GM19397 (cell line): ENCODE results near the gene L1CAM.

ENCODE experiments used
- ATAC-seq: cut with Tn5 transposase; IDR thresholded peaks from one replicate; pipeline ENCODE4 v1.9.1; 2021; ENCODE audit warnings: mild to moderate bottlenecking, moderate library complexity; ENCODE audit not compliant: unreplicated experiment

Gene L1CAM

DNA sequence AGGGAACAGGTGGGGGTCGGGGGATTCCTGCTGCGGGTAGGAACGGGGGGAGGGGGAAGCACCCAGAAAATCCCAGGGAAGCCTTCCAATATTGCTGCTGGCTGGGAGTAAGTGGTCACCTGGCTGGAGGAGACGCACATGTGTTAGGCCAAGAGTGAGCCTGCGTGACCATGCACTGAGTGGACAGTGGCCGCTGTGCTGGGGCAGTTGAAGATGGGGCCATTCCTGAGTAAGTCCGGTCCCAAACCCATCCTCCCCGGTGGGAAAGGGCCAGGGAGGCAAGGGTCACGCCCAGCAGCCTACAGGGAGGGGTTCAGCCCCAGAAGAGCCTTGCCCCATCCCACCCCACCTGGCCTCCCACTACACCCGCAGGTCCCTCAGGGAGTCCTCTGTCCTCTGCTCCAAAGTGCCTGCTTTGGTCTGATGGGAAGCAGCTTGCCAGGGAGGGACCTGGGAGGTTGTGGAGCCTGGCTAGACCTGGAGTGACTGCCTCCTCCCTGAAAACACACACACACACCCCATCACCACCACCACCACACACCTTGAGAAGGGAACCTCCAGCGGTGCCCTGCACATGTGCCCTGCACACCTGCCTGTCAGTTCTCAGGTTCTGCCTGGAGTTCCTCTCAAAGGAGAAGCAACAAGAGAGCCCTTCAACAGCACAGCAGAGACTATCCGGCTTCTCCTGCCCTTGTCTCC, 6.1 kb downstream of the L1CAM start:
- no peak for ATAC-seq

DNA sequence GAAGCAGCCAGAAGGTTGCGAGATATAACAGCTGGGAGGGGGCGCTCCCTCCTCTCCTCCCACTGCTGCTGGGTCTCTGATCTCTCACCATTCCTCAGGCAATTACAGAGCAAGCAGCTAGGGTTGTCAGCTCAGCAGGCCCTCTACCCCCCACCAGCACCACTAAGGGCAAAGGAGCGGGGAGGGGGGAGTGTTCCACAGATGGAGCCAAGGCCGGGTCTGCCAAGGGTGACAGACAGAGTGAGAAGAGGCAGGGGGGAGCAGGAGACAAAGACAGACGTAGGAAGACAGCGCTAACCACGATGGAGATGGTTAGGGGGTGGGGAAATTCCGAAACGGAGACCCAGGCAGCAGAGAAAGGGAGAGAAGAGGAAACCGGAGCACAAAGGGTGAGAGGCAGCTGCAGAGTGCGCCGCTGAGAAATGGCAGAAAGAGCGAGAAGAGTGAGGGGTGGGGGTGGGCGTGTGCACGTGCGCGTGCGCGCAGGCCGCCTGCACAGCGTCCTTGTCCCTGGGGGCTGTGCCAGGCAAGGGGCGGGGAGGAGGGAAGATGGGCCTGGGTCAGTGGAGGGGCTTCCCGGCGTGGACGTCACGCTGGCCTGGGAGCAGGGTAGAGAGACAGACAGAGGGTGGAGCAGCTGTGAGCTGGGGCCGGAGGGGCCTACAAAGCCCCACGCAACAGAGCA, 6.9 kb downstream of the L1CAM start:
- ATAC-seq: no peak

DNA sequence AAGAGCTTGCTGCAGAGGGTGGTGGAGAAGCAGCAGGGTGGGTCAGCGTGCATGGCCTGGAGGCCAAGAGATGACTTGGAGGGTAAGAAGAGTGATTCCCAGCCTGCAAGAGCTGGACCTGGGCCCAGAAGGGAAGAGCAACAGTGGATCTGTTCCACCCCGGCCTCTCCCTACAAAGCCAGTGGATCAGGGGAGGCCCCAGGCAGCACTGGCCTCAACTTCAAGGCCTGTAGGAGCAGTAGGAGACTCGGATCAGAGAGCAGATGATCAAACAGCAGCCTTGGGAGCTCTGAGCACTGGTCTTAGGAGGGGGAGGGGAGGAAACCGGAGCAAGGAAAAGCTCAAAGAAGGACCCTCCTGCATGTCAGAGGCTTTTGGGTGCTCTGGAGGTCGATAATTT, 7.6 kb downstream of the L1CAM start:
- ATAC-seq: no peak

DNA sequence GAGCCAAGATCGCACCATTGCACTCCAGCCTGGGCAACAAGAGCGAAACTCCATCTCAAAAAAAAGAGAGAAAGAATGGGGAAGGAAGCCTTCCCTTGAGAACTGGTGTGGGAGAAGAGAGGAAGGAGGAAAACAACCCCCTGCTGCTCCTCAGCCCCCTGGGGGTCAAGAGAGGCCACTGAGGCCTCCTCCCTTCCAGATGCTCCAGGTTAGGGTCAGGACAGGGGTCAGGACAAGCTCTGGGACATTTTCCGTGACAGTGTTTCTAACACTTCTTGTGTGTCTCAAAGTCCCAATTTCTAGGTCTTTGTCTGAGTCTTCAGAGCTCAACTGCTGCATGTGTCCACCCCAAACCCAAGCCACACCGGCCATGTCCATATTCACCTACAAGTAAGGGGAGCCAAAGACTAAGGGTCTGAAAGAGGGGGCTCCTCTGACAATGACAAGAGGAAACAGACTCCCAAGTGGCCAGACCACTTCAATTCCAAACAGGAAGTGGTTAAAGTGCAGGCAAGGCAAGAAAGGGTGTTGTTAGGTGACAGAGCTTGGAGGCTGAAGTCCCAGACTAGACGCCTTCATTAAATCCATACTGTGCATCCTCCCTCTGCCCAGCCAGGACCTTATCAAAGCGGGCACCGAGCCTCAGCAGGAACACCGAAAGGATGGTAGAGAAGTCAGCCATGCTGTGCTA, 8.3 kb downstream of the L1CAM start:
- no peak for ATAC-seq

DNA sequence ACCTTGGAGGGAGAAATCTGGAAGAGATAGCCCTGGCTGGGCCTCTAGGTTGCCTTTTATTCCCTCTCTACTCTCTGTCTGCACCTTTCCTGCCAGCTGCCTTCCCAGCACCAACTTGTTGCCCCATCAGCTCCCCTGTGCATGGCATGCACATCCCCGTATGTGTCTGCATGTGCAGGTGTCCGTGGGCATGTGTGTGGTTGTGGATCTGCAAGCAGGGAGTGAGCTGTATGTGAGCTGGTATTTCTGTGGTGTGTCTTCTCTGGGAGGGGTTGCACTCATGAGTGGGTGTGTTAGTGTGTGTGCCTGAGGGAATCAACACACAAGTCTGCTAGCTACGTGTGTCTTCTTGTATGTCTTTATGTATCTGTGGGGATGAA, 9.9 kb downstream of the L1CAM start:
- ATAC-seq: no peak

DNA sequence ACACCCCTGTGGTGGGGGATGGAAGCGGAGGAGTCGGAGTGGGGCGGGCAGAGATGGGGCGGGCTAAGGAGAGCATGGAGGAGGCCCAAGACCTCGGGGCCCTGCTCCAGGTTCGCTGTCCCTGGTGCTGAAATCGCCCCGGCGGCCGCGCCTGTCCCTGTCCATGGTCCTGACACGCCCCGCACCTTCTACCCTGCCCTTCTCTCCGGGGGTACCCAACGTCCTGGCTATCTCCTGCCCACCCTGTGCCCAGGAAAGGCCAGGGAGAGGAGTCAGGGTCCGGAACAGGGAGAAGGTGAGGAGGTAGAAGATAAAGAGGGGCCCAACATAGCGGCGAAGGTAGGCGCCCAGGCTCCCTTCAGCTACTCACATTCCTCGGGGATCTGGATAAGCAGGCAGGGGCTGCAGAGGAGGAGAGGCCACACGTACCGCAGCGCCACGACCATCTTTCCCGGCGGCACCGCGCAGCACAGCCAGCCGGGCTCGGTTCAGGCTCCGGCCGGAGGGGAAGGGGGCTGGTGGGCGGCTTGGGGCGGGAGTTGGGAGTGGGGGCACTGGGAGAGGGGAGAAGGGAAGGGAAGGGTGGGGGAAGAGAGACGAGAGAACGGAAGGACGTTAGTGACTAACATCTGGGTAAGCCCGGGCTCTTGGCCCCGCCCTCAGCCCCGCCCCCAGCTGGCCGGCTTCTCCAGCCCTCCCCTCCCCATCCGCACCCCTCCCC, 10.4 kb downstream of the L1CAM start:
- no peak for ATAC-seq

DNA sequence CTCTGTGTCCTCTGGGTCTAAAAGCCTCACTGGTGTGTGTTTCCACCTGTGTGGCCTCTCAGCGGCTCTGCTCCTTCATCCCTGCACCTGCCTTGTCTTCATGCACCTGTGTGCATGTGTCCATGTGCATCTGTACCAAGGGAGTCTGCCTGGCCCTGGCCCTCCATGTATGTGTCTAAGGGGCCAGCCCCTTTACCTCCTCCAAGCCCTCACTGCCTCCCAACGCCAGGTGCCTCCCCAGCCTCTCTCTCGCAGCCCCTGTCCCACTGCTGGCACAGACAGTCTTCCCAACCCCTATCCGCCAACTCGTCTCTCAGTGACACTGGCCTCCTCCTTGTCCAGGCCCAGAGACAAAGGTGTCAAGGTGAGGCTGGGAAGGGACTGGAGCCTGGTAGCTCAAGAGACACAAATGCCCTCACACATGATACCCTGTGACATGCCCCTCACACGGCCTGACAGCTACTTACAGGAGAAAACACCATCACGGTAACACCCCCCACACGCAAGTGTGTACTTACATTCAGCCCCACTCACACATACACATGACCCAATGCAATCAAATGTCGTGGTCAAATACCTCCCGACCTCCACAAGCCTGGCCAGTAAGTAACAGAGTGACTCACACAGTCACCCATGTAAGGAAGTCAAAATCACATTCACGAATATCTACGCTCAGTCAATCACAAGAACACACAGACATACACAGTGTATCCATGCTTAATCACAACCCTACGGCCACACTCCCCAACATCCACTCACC, 11.4 kb downstream of the L1CAM start:
- no peak for ATAC-seq

DNA sequence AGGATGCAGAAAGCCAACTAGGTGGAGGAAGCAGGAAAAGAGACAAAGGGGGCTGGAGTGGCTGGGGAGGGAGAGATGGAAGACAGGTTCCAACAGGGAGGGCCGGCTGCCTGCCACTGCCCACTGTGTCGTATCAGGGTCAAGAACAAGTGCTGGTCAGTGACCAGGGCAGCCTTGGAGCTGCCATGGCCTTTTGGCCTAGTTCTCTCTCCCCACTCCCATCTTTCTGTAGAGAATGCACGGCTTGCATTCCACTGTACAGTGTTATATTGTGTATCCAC, 11.9 kb downstream of the L1CAM start:
- no peak for ATAC-seq

DNA sequence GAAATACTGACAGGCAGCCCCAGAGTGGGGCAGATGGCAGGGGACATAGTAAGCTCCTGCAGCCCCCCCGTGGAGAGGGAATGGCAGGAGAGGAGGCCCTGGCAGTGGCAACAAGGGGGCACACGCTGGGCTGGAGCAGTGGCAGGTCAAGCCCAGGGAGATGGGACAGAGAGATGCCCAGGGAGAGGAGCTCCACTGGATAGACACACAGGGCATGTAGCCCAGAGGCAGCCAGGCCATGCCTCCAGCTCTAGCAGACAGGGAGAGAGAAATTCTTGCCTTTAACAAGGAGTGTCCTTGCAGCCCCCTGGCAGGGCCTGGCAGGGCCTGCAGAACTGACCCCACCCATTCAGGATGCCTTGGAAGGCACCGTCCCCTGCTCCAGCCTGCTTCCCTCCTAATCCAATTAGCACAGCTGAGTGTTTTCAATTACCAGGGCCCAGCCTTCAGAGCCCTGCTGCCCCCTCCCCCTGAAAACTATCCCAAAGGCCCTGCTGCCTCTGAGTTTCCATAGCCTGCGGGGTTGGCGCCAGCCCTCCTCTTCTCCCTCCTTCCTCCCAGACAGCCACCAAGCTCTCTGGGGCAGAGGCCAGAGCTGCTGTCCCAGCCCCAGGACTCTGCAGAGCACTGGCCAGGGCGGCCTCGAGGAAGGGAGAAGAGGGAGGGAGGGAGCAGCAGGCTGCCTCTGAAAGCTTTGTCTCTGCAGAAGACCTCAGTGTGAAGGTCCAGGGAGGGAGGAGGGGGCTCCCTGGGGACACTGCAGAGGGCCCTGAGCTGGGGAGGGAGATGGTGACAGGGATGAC, 12.5 kb downstream of the L1CAM start:
- ATAC-seq: no peak

DNA sequence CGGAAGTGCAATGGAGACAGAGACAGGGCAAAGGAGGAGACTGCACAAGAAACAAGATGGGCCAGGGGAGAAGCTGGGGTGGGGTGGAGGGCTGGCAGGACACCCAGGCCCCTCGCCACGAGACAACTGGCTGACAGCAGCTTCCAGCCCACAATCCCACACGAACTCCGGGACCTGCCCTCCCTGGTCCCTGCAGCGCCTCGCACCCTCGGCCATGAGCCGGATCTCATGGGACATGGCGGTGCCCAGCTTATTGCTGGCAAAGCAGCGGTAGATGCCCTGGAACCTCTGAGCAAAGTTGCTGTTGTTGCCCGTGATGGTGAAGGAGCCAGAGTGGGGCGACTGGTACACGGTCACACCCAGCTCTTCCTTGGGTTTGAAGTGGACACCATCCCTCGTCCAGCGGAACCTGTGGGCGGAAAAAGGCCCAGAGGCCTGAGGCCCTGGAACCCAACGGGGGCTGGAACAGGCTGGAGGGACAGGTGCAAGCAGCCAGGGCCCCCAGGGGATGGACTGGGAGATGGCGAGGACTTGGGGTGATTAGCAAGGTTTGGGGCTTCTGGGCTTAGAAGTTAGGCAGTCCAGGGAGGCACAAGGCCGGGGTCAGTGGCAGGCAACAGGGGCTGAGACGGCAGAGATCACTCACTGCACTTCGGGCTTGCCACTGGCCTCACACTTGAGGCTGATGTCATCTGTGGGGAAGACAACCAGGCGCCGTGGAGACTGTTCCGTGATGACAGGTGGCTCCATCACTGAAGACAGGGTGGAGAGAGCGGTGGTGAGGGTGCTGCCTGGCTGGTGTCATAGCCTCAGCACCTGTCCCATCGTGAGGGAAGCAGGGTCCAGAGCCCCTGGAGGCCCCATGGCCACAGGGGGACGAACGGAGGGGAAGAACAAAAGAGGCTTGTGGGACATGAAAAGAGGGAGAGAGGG, 13.8 kb downstream of the L1CAM start:
- no peak for ATAC-seq

DNA sequence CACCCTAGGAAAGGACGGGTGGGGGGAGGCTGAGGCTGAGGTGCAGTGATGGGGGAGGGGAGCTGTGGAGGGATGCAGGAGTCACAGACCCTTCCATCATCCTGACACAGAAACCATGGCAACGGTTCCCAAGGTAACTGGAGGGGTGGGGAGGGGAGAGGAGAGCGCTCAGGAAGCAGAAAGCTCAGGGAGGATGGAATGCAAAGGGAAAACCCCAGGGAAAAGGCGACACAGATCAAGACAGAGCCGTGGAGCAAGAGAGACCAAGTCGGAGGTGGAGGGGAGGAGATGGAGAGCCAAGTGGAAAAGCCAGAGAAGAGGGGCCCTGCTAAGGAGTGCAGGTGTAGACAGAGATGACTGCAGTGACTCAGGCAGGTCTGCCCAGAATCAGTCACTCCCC, 14.5 kb downstream of the L1CAM start:
- ATAC-seq: no peak

DNA sequence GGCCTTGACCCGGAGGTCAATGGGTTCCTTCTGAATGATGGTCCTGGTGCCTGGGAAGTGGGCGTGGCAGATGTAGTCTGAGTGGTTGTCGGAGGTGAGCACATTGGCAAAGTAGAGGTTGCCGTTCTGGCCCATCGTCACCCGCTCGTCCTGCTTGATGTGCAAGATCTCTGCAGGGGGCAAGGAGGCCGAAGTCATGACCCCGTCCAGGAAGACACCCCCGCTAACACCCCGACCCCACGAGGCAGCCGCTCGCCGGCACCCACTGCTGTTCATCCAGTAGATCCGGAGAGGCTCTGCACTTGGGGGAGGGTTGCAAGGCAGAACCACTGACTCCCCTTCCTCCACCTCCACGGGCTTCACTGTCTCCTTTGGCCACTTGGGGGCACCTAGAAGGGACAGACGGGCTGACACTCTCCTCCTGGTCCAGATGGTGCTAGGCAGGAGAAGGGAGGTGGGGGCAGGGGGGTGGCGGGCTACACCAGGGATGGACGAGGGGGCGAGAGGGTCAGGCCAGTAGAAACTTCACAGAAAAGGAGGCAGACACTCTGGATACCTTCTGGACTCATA, 15.1 kb downstream of the L1CAM start:
- ATAC-seq: no peak

DNA sequence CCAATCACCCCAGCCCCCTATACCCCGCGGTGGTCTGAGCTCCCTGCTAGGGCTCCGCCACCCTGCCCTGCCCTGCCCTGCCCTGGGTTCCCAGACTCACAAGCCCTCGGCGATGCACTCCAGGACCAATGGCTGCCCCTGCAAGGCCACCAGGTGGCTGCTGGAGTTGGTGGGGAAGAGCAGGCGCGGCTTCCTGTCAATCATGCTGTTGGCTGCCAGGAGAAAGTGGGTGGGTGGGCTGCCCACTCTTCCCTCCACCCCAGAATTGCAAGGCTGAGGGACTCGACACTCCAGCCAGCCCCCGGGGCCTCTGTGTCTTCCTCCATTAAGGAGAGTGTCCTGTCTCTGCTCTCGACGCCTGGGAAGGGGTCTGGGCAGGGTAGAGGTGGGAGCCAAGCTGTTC, 15.7 kb downstream of the L1CAM start:
- ATAC-seq: no peak

DNA sequence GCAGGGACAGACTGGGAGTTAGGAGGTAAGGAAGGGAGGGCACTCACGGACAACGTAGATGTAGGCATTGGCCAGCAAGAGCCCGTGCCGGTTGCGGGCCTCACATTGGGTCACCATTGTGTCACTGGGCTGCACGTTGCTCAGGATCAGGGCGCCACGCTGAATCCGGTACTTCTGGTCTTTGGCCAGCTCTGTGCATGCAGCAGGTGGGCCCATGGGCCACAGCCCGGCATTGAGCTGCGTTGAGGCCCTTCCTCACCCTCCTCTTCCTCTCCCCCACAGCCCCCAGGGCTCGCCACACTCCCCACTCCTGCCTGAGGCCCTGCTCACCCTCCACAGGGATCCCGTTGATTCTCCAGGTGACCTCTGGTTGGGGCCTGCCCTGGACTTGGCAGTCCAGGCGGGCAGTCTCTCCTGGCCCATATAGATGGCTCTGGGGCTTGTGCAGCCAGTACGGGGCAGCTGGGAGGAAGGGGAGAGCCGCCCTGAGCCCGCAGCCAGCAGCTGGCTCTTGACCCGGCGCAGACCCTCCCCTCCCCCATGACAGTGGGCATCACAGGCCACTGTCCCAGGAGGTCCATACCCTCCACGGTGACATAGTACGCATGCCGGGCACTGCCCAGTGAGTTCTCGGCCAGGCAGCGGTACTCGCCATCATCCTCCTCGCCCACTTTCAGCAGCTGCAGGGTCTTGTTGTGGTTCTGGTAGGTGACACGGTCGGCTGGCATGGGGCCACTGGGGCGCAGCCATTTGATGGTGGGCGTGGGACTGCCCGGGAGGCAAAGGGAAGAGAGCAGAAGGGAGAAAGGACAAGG, 16.3 kb downstream of the L1CAM start:
- no peak for ATAC-seq

DNA sequence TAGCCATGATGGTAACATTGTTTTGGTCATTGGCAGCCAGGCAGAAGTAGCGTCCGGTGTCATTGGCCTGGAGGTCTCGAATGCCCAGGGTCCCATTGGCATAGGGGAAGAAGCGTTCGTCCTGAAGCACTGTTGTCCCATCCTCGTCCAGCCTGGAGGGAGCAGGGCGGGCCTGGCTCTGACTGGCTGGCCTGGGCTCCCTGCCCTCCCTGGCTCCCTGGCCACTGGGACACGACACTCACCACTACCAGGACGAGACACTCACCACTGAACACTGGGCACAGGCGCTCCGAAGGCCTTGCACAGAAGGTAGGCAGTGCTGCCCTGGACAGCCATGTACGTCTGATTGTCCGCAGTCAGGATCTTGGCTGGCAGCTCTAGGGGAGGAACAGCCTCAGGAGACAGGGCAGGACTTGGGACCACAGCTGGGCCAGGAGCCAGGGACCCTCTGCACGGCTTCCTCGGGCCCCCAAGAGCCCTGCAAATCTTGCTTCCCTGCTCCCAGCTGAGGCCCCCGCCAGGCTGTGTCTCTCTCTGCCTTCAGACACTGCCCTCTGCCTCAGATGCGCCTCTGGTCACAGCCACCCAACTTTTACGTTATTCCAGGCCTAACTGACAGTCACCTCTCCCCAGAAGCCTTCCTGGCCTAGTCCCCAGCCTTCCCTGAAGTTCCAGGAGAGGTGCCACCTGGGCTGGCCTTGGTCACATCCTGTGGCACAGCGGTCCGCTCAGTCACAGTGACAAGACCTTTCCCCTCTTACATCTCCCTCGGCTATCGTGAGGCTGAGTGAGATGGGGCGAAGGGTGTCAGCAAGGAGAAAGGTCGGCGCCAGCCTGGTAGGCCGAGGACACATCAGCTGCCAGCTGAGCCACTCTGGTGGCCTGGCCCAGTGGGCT, 17.1 kb downstream of the L1CAM start:
- ATAC-seq: no peak

DNA sequence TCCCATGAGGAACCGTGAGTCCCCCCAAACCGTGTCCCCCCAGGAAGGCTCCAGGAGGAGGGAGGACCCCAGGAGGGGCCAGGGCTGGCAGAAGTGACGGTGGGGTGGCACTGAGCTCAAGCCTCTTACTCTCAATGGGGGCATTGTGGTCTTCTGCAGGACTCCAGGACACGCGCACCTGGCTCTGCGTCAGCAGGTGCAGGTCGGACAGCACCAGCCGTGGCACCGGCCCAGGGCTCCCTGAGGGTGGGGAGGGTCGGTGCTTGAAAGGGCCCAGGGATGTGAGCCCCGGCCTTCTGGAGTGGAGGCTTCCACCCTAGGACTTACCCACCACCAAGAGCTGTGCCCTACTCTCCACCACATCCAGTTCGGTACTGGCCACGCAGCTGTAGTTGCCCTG, 18.3 kb downstream of the L1CAM start:
- ATAC-seq: no peak

DNA sequence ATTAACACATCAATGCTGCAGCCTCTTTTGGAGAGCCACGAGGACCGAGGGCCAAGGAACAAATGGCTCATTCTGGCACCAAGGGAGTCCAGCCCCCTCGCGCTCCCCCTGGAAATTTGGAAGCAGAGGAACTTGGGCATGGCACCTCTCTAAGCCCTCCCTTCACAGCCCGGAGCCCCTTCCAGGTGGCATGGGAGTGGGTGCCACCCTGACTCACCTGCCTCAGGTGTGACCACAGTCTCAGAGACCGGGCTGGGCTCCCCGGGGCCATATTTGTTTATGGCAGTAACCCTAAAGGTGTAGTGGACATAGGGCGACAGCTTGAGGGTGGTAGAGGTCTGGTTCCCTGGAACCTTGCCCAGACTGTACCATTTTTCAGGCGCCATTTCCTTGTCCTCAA, 18.8 kb downstream of the L1CAM start:
- no peak for ATAC-seq
